Epithelial cell of esophagus (primary cell): ENCODE measurements around the gene CADM3.

Experiments used
- DNase-seq: peaks from one replicate; pipeline ENCODE4 v3.0.0; 2010; ENCODE audit warnings: low read depth
- H3K4me3 ChIP-seq: 2 replicates; pipeline ENCODE4 v1.5.1; 2011; ENCODE audit warnings: mild to moderate bottlenecking, low read length, control low read depth
- TF ChIP-seq, protein P1 (sequence below): IDR thresholded peaks from 2 replicates; pipeline ENCODE4 v1.5.1; 2011; ENCODE audit warnings: low read depth, mild to moderate bottlenecking, low read length, control low read depth, inconsistent platforms; ENCODE audit not compliant: insufficient read depth; ENCODE audit errors: missing control alignments

CADM3 gene, protein sequence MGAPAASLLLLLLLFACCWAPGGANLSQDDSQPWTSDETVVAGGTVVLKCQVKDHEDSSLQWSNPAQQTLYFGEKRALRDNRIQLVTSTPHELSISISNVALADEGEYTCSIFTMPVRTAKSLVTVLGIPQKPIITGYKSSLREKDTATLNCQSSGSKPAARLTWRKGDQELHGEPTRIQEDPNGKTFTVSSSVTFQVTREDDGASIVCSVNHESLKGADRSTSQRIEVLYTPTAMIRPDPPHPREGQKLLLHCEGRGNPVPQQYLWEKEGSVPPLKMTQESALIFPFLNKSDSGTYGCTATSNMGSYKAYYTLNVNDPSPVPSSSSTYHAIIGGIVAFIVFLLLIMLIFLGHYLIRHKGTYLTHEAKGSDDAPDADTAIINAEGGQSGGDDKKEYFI

DNA sequence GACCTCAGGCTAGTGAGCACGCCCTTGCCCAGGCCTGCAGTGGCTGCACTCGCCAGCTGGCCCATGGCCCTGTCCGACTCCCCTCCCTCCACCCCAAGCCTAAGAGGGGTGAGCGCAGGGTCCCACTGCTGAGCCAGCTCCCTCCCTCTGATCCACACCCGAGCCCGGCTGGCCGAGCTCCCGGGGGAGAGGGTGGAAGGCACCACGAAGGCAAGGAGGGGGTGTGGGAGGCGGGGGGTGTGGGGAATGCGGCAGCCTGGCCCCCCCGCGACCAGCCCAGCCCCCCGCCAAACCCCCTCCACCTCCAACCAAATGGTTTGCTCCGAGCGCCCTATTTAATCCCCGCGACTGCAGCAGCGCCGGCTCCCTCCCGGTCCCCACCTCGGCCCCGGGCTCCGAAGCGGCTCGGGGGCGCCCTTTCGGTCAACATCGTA is at the start of gene CADM3:
Gene CADM3 (plus strand): TSS at position 362 of the 434 bp plus-strand sequence. CDS start 151 bp downstream, outside the sequence.
- no peak for DNase-seq
- TF ChIP-seq, protein P1, sequence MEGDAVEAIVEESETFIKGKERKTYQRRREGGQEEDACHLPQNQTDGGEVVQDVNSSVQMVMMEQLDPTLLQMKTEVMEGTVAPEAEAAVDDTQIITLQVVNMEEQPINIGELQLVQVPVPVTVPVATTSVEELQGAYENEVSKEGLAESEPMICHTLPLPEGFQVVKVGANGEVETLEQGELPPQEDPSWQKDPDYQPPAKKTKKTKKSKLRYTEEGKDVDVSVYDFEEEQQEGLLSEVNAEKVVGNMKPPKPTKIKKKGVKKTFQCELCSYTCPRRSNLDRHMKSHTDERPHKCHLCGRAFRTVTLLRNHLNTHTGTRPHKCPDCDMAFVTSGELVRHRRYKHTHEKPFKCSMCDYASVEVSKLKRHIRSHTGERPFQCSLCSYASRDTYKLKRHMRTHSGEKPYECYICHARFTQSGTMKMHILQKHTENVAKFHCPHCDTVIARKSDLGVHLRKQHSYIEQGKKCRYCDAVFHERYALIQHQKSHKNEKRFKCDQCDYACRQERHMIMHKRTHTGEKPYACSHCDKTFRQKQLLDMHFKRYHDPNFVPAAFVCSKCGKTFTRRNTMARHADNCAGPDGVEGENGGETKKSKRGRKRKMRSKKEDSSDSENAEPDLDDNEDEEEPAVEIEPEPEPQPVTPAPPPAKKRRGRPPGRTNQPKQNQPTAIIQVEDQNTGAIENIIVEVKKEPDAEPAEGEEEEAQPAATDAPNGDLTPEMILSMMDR, result no peak
- H3K4me3 ChIP-seq, result no peak within 1 kb of the TSS

DNA sequence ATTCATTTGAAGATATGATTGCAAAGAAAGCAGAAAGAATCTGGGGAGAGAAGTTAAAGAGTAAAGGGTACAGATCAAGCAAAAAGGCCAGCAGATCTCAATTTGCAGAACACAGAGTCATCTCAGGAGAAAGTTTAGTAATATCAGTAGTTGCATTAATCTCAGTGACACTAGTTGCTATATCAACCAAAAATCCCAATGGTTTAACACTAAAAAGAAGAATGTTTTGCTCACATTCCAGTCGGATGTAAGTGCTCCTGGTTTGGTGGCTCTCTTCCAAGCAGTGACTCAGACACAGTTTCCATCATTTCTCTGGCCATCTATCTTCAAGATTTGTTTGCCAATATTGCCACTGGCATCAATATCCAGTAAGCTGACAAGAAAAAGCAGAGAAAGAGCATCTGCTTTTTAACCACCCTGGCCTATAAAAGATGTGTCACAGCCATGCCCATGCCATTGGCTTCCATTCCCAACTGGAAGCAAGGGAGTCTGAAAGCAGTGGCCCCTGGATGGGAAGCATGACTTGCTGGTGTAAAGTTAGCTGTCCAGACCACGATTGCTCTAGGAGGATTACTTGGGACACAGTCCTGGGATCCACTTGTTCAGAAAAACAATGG is 49.3 kb upstream of the CADM3 start:
- TF ChIP-seq, protein P1, result no peak
- no peak overlapping the region for H3K4me3 ChIP-seq
- DNase-seq, result peak; percentile 58

DNA sequence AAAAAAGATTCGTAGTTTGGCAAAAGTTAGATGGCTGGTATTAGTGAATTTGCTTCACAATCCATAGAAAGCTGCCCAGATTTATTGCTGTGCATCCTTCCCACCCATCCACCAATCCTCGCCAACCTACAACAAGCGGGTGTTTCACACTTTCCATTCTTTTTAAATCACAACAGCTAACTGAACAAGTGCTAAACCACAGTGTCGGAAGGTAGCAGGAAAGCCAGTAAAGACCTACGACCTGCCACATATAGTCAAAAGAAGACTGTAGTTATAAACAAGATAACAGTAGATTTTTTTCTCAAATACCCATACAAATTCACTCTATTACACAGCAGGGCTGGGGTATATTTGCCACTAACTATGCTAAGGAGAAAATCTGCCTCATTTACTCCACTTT is 47.8 kb upstream of the CADM3 start:
- H3K4me3 ChIP-seq, result no peak overlapping the region
- DNase-seq, result no peak
- TF ChIP-seq, protein P1, result no peak

DNA sequence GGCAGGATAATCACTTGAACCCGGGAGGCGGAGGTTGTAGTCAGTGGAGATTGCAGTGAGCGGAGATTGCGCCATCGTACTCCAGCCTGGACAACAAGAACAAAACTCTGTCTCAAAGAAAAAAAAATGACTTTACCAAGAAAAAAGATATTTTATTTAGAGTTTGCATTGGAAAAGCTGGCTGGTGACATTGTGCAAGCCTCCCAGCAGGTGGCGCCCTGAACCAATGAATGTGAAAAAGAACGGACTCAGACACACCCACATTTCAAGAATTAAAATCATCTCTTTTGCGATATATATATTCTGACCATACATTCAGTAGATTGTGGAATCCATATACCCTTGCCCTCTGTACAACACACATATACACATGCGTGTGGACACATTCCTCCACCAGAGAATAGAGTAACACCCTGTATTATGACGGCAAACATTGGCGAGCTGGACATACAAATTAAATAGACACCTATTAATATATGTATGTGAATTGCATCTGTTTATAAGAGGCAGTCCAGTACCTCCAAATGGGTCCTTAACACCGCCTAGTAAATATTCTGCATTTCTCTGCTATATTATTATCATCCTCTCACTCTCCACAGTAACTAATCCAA is 39.0 kb upstream of the CADM3 start:
- no peak overlapping the region for H3K4me3 ChIP-seq
- TF ChIP-seq, protein P1, result peak; percentile 88
- peak; percentile 68 for DNase-seq

DNA sequence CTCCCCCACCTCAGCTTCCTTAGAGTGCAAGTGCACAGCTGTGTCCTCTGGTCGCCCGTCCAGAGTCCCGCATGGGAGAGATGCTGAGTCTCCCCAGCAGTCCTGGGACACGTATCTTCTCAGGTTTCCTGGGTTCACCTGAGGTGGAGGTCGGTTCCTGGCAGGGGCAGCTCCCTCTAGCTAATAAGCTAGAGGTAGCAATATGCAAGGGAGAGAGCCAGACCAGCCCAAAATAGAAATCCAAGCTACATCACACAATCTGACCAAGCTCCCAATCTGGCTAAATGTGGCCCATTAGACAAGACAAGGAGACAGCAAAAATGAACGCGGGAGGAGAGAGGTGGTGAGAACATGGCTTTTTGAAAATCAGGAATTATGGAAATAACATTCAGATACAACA is 30.9 kb upstream of the CADM3 start:
- TF ChIP-seq, protein P1, result no peak
- no peak for DNase-seq
- H3K4me3 ChIP-seq, result no peak overlapping the region

DNA sequence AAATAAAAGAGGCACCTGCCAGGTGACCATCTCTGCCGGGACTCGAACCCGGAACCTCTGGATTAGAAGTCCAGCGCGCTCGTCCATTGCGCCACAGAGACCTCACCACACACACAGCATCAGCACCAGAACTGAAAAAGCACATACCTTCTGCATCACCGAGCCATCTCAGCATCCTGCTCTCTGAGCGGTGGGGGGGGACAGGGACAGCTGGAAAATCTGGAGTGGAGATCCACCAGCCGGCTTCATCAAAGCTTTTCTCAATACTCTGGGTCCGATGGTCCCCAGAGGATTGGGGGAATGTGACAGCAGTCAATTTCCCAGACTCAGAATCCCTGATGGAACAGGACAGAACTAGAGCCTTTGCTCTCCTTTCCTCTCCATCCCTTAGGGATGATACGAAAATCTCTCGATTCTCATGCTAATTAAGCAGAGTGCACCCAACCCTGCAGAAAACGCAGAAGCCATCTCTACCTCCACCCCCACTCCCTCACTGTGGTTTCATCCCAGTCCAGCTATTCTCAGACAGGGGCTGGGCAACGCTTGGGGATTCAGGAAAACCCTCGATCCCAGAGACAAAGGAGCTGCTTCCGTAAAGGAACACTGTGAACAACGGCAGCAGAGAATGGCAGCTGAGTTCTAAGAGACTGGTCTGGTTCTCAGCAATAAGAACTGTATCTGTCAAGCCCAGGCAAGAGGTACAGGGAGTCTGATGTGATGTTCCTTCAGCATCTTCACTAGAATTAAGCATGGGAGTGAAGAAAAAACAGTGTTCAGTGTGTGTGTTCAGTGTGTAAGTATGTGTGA is 29.6 kb upstream of the CADM3 start:
- no peak overlapping the region for H3K4me3 ChIP-seq
- DNase-seq, result peak; percentile 56
- TF ChIP-seq, protein P1, result no peak
